ENCODE measurements around the gene TPSAB1.
"Not testable (repeated sequence)": the region's sequence is repeated elsewhere in the genome, so short reads cannot be mapped to it uniquely, and the experiment has no call there.

The TPSAB1 gene

DNA sequence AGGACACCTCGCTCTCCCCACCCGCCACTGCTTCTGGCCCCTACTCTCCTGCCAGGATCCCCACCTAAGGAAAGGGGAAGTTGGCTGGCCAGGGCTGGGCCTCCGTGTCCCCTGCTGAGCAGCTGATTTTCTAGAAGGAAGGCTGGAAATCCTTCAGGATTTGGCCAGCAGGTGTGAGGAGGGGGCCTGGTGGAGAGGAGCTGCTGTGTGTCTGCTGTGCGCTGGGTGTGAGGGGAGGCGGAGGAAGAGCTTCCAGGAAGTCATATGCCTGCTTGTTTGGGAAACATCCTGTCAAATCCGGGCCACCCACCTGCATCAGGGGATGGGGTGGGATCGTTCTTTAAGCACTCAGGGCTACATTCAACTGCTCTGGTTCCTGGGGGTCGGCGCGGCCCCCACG, 44.0 kb upstream of the TPSAB1 start:
- no peak for DNase-seq (ENCODE audit: low read depth)
- no peak overlapping the region for H3K4me3 ChIP-seq (ENCODE audit: low read depth, low read length)
- TF ChIP-seq, protein P1, sequence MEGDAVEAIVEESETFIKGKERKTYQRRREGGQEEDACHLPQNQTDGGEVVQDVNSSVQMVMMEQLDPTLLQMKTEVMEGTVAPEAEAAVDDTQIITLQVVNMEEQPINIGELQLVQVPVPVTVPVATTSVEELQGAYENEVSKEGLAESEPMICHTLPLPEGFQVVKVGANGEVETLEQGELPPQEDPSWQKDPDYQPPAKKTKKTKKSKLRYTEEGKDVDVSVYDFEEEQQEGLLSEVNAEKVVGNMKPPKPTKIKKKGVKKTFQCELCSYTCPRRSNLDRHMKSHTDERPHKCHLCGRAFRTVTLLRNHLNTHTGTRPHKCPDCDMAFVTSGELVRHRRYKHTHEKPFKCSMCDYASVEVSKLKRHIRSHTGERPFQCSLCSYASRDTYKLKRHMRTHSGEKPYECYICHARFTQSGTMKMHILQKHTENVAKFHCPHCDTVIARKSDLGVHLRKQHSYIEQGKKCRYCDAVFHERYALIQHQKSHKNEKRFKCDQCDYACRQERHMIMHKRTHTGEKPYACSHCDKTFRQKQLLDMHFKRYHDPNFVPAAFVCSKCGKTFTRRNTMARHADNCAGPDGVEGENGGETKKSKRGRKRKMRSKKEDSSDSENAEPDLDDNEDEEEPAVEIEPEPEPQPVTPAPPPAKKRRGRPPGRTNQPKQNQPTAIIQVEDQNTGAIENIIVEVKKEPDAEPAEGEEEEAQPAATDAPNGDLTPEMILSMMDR (IDR thresholded peaks at IDR 0.05; ENCODE audit: low read depth, low read length), result no peak
- TF ChIP-seq, protein P2, sequence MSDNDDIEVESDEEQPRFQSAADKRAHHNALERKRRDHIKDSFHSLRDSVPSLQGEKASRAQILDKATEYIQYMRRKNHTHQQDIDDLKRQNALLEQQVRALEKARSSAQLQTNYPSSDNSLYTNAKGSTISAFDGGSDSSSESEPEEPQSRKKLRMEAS (IDR thresholded peaks at IDR 0.05; ENCODE audit: low read depth, low read length), result no peak
- TF ChIP-seq MYC (IDR thresholded peaks at IDR 0.05; ENCODE audit: low read depth, low read length) (no peak), POLR2A (IDR thresholded peaks at IDR 0.05; ENCODE audit: extremely low read depth, insufficient read length) (no peak)

DNA sequence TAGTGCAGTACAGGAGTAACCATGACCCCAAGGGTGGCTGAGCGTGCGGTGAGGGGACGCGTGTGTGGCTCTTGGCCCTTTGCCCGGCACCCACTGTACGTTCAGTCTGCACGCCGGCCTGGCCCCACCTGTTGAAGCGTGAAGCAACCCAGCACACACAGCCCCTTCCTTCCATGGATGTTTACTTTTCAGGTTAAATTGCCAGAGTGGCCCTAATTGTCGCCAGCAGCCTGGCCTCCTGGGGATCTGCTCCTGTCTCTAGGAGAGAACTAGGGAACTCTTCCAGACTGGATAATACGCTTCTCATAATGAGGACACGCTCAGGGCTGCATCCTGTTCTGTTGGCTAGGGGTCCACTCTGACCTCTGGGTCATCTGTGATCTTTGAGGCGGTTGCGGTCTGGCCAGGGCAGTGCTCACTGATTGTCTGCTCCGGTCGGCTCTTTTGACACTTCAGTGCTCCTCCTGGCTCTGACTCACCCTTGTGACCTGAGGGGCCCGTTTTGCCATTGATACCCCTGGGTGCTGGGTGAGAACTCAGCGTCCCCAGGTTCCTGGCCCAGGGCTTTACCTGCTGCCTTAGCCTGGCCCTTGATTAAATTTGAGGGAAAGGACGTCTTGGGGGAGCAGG, 43.2 kb upstream of the TPSAB1 start:
- no peak for DNase-seq (ENCODE audit: low read depth)
- TF ChIP-seq, protein P2 (IDR thresholded peaks at IDR 0.05; ENCODE audit: low read depth, low read length), result no peak
- TF ChIP-seq POLR2A (IDR thresholded peaks at IDR 0.05; ENCODE audit: extremely low read depth, insufficient read length), result no peak

DNA sequence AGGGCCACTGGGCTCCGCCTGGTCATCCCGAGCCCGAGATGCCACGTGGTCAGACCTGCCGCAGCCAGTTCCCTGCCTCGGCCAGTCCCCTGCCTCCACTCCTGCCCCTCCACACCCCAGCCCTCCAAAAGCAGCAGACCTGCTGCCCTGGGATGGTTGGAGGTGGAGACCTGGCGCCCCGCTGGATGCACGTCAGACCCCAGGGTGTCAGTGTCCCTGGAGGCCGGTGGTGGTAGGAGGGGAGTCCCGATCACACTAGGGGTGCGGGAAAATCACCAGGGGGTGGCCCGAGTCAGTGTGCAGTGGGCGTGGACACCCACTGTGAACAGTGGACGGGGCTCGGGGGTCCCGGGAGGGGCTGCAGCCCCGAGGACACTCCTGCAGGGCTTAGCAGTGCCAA, 42.3 kb upstream of the TPSAB1 start:
- TF ChIP-seq, protein P1 (IDR thresholded peaks at IDR 0.05; ENCODE audit: low read depth, low read length), result no peak
- TF ChIP-seq POLR2A (IDR thresholded peaks at IDR 0.05; ENCODE audit: extremely low read depth, insufficient read length), result no peak
- no peak for TF ChIP-seq MYC (IDR thresholded peaks at IDR 0.05; ENCODE audit: low read depth, low read length)
- TF ChIP-seq, protein P2 (IDR thresholded peaks at IDR 0.05; ENCODE audit: low read depth, low read length), result no peak
- no peak for DNase-seq (ENCODE audit: low read depth)
- no peak overlapping the region for H3K4me3 ChIP-seq (ENCODE audit: low read depth, low read length)

More for the DNA sequence above, 43.2 kb upstream of the TPSAB1 start:
- H3K4me3 ChIP-seq (ENCODE audit: low read depth, low read length), result no peak overlapping the region

DNA sequence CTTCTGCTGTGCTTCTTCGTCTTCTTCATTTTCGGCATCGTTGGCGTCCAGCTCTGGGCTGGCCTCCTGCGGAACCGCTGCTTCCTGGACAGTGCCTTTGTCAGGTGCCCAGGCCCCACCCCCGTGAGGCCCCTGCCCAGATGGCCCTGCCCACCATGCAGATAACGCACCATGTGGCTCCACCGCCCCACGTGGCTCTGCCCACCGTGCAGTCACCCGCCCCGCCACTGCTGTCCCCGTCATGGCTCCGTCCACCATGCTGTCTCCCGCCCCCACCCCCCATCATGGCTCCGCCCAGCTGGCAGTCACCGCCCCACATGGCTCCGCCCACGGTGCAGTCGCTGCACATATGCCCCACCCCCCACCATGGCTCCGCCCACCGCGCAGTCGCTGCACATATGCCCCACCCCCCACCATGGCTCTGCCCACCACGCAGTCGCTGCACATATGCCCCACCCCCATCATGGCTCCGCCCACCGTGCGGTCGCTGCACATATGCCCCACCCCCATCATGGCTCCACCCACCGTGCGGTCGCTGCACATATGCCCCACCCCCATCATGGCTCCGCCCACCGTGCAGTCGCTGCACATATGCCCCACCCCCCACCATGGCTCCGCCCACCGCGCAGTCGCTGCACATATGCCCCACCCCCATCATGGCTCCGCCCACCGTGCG, 41.7 kb upstream of the TPSAB1 start:
- H3K4me3 ChIP-seq (ENCODE audit: low read depth, low read length); DNase-seq (ENCODE audit: low read depth): not testable (repeated sequence)

DNA sequence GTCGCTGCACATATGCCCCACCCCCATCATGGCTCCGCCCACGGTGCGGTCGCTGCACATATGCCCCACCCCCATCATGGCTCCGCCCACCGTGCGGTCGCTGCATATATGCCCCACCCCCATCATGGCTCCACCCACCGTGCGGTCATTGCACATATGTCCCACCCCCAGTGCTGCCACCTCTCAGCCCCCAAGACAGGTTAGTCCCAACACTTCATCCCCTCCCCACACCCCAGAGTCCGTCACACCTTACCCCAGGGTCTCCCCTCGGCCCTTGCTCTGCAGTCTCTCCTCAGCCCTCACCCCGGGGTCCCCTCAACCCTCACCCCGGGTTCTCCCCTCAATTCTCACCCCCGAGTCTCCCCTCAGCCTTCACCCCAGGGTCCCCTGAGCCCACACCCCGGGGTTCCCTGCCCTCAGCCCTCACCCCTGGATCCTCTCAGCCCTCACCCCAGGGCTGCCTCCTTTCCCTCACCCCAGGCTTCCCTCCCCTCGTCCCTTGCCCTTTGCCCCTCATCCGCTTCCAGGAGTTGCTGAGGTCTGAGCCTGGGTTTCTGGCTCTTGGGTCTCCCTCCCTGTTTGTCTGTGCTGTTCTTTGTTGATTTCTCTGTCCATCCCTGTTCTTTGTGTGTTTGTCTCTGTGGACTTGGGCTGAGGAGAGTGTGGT, 41.0 kb upstream of the TPSAB1 start:
- H3K4me3 ChIP-seq (ENCODE audit: low read depth, low read length), result no peak overlapping the region
- no peak for DNase-seq (ENCODE audit: low read depth)
- TF ChIP-seq POLR2A (IDR thresholded peaks at IDR 0.05; ENCODE audit: extremely low read depth, insufficient read length) (no peak), MYC (IDR thresholded peaks at IDR 0.05; ENCODE audit: low read depth, low read length) (no peak)
- TF ChIP-seq, protein P1 (IDR thresholded peaks at IDR 0.05; ENCODE audit: low read depth, low read length), result no peak
- TF ChIP-seq, protein P2 (IDR thresholded peaks at IDR 0.05; ENCODE audit: low read depth, low read length), result no peak

DNA sequence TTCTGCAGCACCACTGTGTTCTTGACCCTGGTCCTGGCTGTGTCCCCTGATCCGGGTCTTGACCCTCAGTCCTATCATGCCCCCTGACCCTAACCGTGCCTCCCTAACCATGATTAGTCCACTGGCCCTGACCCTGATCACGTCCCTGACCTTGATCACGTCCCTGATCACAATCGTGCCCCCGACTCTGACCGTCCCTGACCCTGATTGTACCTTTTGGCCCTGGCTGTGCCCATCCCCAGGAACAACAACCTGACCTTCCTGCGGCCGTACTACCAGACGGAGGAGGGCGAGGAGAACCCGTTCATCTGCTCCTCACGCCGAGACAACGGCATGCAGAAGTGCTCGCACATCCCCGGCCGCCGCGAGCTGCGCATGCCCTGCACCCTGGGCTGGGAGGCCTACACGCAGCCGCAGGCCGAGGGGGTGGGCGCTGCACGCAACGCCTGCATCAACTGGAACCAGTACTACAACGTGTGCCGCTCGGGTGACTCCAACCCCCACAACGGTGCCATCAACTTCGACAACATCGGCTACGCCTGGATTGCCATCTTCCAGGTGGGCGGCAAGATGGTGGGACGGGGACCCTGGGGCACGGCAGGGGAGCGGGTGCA, 40.4 kb upstream of the TPSAB1 start:
- TF ChIP-seq MYC (IDR thresholded peaks at IDR 0.05; ENCODE audit: low read depth, low read length), result no peak
- TF ChIP-seq, protein P2 (IDR thresholded peaks at IDR 0.05; ENCODE audit: low read depth, low read length), result no peak
- TF ChIP-seq, protein P1 (IDR thresholded peaks at IDR 0.05; ENCODE audit: low read depth, low read length), result no peak
- no peak for TF ChIP-seq POLR2A (IDR thresholded peaks at IDR 0.05; ENCODE audit: extremely low read depth, insufficient read length)
- no peak overlapping the region for H3K4me3 ChIP-seq (ENCODE audit: low read depth, low read length)
- DNase-seq (ENCODE audit: low read depth), result no peak
